NT2/D1 (cell line): ENCODE results near the gene FN1.

Source experiments
- DNase-seq: peaks from one replicate; pipeline ENCODE4 v3.0.0-alpha.2; 2011; ENCODE audit warnings: low read depth, low spot score
- H3K27me3 ChIP-seq: 2 replicates; pipeline ENCODE4 v1.6.0; 2011; ENCODE audit warnings: mild to moderate bottlenecking; ENCODE audit not compliant: insufficient read length, insufficient read depth
- H3K36me3 ChIP-seq: 2 replicates; pipeline ENCODE4 v1.6.1; 2011; ENCODE audit warnings: mild to moderate bottlenecking, low read length, mixed read lengths; ENCODE audit not compliant: insufficient read depth, insufficient read length
- H3K4me1 ChIP-seq: 2 replicates; pipeline ENCODE4 v1.5.1; 2011; ENCODE audit not compliant: insufficient read depth, insufficient read length
- H3K4me3 ChIP-seq: 2 replicates; pipeline ENCODE4 v1.5.1; 2011; ENCODE audit warnings: low read depth; ENCODE audit not compliant: insufficient read length
- H3K9ac ChIP-seq: 2 replicates; pipeline ENCODE4 v1.6.0; 2011; ENCODE audit warnings: low read depth; ENCODE audit not compliant: insufficient read length
- H3K9me3 ChIP-seq: 2 replicates; pipeline ENCODE4 v1.5.1; 2011; ENCODE audit warnings: mild to moderate bottlenecking, low read length; ENCODE audit not compliant: insufficient read depth
- SUZ12 ChIP-seq: IDR thresholded peaks from 2 replicates; pipeline ENCODE4 v1.6.1; 2011; ENCODE audit not compliant: insufficient read length, insufficient read depth; ENCODE audit errors: extremely low read depth
- YY1 ChIP-seq: IDR thresholded peaks from 2 replicates; pipeline ENCODE4 v1.6.1; 2011; ENCODE audit not compliant: insufficient read length, insufficient read depth
- ZNF274 ChIP-seq: IDR thresholded peaks from 2 replicates; pipeline ENCODE4 v1.6.1; 2011; ENCODE audit warnings: mild to moderate bottlenecking, low read depth, low read length

Gene FN1

DNA sequence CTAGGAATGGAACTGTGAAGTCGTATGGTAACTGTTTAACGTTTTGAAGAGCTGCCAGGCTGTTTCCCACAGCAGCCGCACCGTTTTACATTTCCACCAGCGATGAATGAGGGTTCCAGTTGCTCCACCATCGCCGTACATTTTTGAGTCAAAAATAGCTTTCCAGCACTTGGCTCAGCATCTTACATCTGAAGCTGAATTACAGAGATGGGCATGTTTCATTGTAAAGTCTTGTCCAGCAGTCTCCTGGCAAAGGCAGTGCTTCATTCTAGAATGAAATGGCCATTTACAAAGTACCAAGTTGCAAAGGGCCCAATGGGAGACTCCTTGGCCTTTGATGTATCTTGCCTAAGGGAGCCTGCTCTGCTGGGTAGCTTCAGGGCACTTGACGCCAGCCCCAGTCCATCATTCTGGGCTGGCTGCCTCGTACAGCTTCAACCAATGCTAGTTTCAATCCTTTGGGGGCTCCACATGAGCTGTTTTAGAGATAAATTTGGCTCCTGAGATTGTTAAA, 78.9 kb downstream of the FN1 start:
- DNase-seq: no peak
- no peak overlapping the region for H3K9ac ChIP-seq
- no peak for TF ChIP-seq YY1
- no peak for TF ChIP-seq ZNF274
- no peaks in the 10 kb centered on the region for H3K27me3 ChIP-seq
- H3K4me3 ChIP-seq: no peak overlapping the region
- H3K36me3 ChIP-seq: peaks cover 57% of the 10 kb centered on the region
- H3K9me3 ChIP-seq: no peaks in the 10 kb centered on the region
- H3K4me1 ChIP-seq: no peaks in the 10 kb centered on the region

GRCh38 chr2:215356334-215356947, 79.4 kb downstream of the FN1 start:
- Histone ChIP-seq H3K36me3 (peaks cover 57% of the 10 kb centered on the region), H3K9ac (no peak overlapping the region), H3K27me3 (no peaks in the 10 kb centered on the region), H3K4me1 (no peaks in the 10 kb centered on the region), H3K4me3 (no peak overlapping the region), H3K9me3 (no peaks in the 10 kb centered on the region)
- DNase-seq: no peak
- TF ChIP-seq ZNF274 (no peak), YY1 (no peak), SUZ12 (no peak)

GRCh38 chr2:215355801-215356200, 80.1 kb downstream of the FN1 start:
- Histone ChIP-seq H3K36me3 (peaks cover 59% of the 10 kb centered on the region), H3K4me1 (no peaks in the 10 kb centered on the region)

GRCh38 chr2:215354771-215355695, 80.8 kb downstream of the FN1 start:
- Histone ChIP-seq H3K27me3 (no peaks in the 10 kb centered on the region), H3K36me3 (peaks cover 58% of the 10 kb centered on the region), H3K9me3 (no peaks in the 10 kb centered on the region), H3K9ac (no peak overlapping the region), H3K4me3 (no peak overlapping the region), H3K4me1 (no peaks in the 10 kb centered on the region)
- DNase-seq: no peak
- TF ChIP-seq YY1 (no peak), ZNF274 (no peak), SUZ12 (no peak)

More at GRCh38 chr2:215355801-215356200, 80.1 kb downstream of the FN1 start:
- H3K27me3 ChIP-seq: no peaks in the 10 kb centered on the region
- no peaks in the 10 kb centered on the region for H3K9me3 ChIP-seq
- no peak for DNase-seq
- H3K4me3 ChIP-seq: no peak overlapping the region
- no peak overlapping the region for H3K9ac ChIP-seq
- TF ChIP-seq YY1: no peak
- no peak for TF ChIP-seq ZNF274
- no peak for TF ChIP-seq SUZ12

DNA sequence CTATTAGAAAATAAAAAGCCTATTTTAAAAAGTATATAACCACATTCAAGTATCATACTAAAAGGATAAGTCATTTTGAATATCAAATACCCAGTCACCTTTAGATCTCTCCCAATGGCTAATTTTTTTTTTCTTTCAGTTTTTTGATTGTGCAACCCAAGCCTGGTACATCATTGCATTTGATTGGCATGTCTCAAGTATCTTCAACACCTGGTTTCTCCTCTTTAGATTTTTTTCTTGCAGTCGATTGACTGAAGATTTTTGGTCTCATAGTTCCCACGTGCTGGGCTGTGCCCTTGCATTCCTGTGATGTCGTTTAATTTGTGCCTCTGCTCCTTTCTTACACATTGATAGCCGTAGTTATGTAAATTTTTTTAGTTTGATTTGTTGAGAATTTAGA, 83.3 kb downstream of the FN1 start:
- Histone ChIP-seq H3K27me3 (no peaks in the 10 kb centered on the region), H3K9ac (no peak overlapping the region), H3K36me3 (peaks cover 68% of the 10 kb centered on the region), H3K9me3 (no peaks in the 10 kb centered on the region), H3K4me3 (no peak overlapping the region), H3K4me1 (no peaks in the 10 kb centered on the region)
- TF ChIP-seq ZNF274 (no peak), SUZ12 (no peak), YY1 (no peak)
- no peak for DNase-seq

DNA sequence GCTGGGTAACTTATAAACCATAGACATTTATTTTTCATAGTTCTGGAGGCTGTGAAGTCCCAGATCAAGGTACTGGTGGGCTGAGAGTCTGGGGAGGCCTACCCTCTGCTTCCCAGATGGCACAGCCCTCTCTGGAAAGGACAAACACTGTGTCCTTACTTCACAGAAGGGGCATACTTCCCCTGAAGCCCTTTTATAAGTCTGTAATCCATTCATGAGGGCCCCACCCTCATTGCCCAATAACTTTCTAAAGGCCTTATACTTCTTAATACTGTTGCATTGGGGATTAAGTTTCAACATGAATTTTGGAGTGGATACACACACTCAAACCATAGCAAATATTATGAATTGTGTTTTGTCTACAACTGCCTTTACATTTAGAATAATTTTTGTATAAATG, 88.0 kb downstream of the FN1 start:
- Histone ChIP-seq H3K4me3 (no peak overlapping the region), H3K27me3 (no peaks in the 10 kb centered on the region), H3K4me1 (no peaks in the 10 kb centered on the region), H3K9ac (no peak overlapping the region), H3K9me3 (no peaks in the 10 kb centered on the region), H3K36me3 (peaks cover 88% of the 10 kb centered on the region)
- TF ChIP-seq ZNF274 (no peak), SUZ12 (no peak), YY1 (no peak)
- DNase-seq: no peak
